HEK293 (cell line): ENCODE data around the gene ASPDH.

Source experiments
- YY1 ChIP-seq: fragments of 450-650 bp; formaldehyde crosslinking; IDR thresholded peaks from 2 replicates; pipeline ENCODE4 v1.5.1; 2018; ENCODE audit warnings: missing biosample characterization, missing genetic modification characterization
- ZNF184 ChIP-seq: fragments of 450-650 bp; IDR thresholded peaks from 2 replicates; pipeline ENCODE4 v1.5.1; 2018; ENCODE audit warnings: missing biosample characterization, mild to moderate bottlenecking, missing genetic modification characterization
- ZNF302 ChIP-seq: fragments of 450-650 bp; formaldehyde crosslinking; IDR thresholded peaks from 2 replicates; pipeline ENCODE4 v1.5.1; 2016; ENCODE audit warnings: missing biosample characterization, missing genetic modification characterization, low read depth
- ZNF423 ChIP-seq: fragments of 450-650 bp; formaldehyde crosslinking; IDR thresholded peaks from 2 replicates; pipeline ENCODE4 v1.5.1; 2016; ENCODE audit warnings: missing biosample characterization, missing genetic modification characterization
- ZNF530 ChIP-seq: fragments of 450-650 bp; formaldehyde crosslinking; IDR thresholded peaks from 2 replicates; pipeline ENCODE4 v1.5.1; 2016; ENCODE audit warnings: low read depth, missing biosample characterization, missing genetic modification characterization
- TF ChIP-seq, protein P1 (sequence below): fragments of 450-650 bp; formaldehyde crosslinking; IDR thresholded peaks from 2 replicates; pipeline ENCODE4 v1.5.1; 2016; ENCODE audit warnings: missing biosample characterization, missing genetic modification characterization

DNA sequence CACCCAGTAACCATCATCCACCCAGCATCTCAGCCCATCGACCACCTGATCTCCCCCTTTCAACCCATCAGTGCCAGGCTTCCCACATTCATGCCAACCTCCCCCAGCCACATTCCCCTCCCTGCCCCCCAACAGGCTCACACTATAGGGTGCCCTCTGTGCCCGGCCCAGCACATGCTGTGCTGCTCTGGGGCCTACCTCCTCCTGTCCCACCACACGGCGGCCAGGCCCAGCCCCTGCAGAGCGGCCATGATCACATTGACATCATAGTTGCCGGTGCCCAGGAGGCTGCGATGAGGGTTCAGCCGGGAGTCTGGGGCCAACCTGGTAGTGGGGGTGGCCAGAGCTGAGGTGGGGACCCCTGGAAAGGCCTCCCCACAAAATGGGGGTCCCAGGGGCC, 6.3 kb downstream of the ASPDH start:
- TF ChIP-seq, protein P1, sequence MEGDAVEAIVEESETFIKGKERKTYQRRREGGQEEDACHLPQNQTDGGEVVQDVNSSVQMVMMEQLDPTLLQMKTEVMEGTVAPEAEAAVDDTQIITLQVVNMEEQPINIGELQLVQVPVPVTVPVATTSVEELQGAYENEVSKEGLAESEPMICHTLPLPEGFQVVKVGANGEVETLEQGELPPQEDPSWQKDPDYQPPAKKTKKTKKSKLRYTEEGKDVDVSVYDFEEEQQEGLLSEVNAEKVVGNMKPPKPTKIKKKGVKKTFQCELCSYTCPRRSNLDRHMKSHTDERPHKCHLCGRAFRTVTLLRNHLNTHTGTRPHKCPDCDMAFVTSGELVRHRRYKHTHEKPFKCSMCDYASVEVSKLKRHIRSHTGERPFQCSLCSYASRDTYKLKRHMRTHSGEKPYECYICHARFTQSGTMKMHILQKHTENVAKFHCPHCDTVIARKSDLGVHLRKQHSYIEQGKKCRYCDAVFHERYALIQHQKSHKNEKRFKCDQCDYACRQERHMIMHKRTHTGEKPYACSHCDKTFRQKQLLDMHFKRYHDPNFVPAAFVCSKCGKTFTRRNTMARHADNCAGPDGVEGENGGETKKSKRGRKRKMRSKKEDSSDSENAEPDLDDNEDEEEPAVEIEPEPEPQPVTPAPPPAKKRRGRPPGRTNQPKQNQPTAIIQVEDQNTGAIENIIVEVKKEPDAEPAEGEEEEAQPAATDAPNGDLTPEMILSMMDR, result no peak
- TF ChIP-seq YY1 (tag by site-specific recombination) (no peak), ZNF302 (tag by site-specific recombination) (no peak), ZNF184 (no peak), ZNF530 (no peak), ZNF423 (tag by site-specific recombination) (no peak)
